A673 (cell line): ENCODE results near the gene NCOA6.

Experiments
- EZH2 ChIP-seq: fragments of 200-600 bp; sonication (generic); IDR thresholded peaks from 2 replicates; pipeline ENCODE4 v1.6.1; 2017; ENCODE audit warnings: borderline replicate concordance, low read depth, mild to moderate bottlenecking, mixed read lengths, antibody characterized with exemption, low read length; ENCODE audit not compliant: poor library complexity, severe bottlenecking
- TF ChIP-seq, protein P1 (sequence below): fragments of 300-800, 200-600 bp; sonication (generic); conservative IDR thresholded peaks from 2 replicates; pipeline ENCODE4 v1.5.1; 2017; ENCODE audit warnings: low read depth, mild to moderate bottlenecking, antibody characterized with exemption, low read length, moderate library complexity, mixed read lengths

DNA sequence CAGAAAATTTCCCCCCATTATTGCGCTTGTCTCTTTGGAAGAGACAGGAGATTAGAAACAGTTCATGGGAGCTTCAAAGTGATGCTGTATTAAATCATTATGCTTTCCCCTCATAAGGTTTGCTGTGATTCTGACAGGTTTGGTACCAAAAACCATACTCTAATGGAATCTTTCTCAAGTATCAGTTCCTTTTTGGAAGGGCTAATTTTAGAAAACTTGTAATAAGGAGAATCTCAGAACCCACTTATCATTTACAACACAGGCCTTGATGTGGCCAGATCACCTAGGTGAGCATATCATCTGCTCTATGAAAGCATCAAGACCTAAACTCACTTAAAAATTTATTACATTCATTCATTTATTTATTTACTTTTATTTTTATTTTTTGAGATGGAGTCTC is 70.1 kb downstream of the NCOA6 start:
- TF ChIP-seq, protein P1, sequence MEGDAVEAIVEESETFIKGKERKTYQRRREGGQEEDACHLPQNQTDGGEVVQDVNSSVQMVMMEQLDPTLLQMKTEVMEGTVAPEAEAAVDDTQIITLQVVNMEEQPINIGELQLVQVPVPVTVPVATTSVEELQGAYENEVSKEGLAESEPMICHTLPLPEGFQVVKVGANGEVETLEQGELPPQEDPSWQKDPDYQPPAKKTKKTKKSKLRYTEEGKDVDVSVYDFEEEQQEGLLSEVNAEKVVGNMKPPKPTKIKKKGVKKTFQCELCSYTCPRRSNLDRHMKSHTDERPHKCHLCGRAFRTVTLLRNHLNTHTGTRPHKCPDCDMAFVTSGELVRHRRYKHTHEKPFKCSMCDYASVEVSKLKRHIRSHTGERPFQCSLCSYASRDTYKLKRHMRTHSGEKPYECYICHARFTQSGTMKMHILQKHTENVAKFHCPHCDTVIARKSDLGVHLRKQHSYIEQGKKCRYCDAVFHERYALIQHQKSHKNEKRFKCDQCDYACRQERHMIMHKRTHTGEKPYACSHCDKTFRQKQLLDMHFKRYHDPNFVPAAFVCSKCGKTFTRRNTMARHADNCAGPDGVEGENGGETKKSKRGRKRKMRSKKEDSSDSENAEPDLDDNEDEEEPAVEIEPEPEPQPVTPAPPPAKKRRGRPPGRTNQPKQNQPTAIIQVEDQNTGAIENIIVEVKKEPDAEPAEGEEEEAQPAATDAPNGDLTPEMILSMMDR, result no peak
- no peak for TF ChIP-seq EZH2
